HG03159 (cell line): Measurements from ENCODE around the gene RBPJ.
A peak's percentile ranks its signal among the peaks of the same experiment; 100 is the strongest.
"Not testable (repeated sequence)": the region's sequence is repeated elsewhere in the genome, so short reads cannot be mapped to it uniquely, and the experiment has no call there.

Experiments
- ATAC-seq: cut with Tn5 transposase; IDR thresholded peaks from one replicate; pipeline ENCODE4 v1.9.1; 2021; ENCODE audit warnings: mild to moderate bottlenecking, moderate library complexity; ENCODE audit not compliant: unreplicated experiment

RBPJ gene

GRCh38 chr4:26369132-26369531 lies 48.3 kb downstream of the RBPJ start:
- ATAC-seq = no peak

- no peak for ATAC-seq
Measured at GRCh38 chr4:26369581-26369980, 48.8 kb downstream of the RBPJ start.

- no peak for ATAC-seq
Measured at GRCh38 chr4:26372076-26372475, 51.3 kb downstream of the RBPJ start.

GRCh38 chr4:26372525-26373172 lies 51.8 kb downstream of the RBPJ start:
- ATAC-seq = peak; percentile 85

- no peak for ATAC-seq
Measured at GRCh38 chr4:26375551-26375950, 54.7 kb downstream of the RBPJ start.

- ATAC-seq = no peak
Measured at GRCh38 chr4:26377328-26378311, 56.8 kb downstream of the RBPJ start.

- no peak for ATAC-seq
Measured at GRCh38 chr4:26379837-26380236, 59.0 kb downstream of the RBPJ start.

- ATAC-seq = no peak
Measured at GRCh38 chr4:26380740-26381139, 59.9 kb downstream of the RBPJ start.

GRCh38 chr4:26384380-26385057 lies 63.7 kb downstream of the RBPJ start:
- no peak for ATAC-seq

- ATAC-seq = no peak
Measured at GRCh38 chr4:26385690-26386089, 64.9 kb downstream of the RBPJ start.

GRCh38 chr4:26386386-26386785 lies 65.6 kb downstream of the RBPJ start:
- ATAC-seq = no peak

GRCh38 chr4:26388671-26389070 lies 67.9 kb downstream of the RBPJ start:
- ATAC-seq = no peak

- no peak for ATAC-seq
Measured at GRCh38 chr4:26397086-26397485, 76.3 kb downstream of the RBPJ start.

- ATAC-seq = no peak
Measured at GRCh38 chr4:26400132-26400531, 79.3 kb downstream of the RBPJ start.

- not testable (repeated sequence) for ATAC-seq
Measured at GRCh38 chr4:26402017-26402416, 81.2 kb downstream of the RBPJ start.

GRCh38 chr4:26402458-26402857 lies 81.6 kb downstream of the RBPJ start:
- ATAC-seq = peak; percentile 68

GRCh38 chr4:26404743-26405206 lies 84.0 kb downstream of the RBPJ start:
- ATAC-seq = no peak

GRCh38 chr4:26406346-26406975 lies 85.6 kb downstream of the RBPJ start:
- ATAC-seq = no peak

GRCh38 chr4:26407476-26407875 lies 86.7 kb downstream of the RBPJ start:
- ATAC-seq = no peak

GRCh38 chr4:26410385-26411293 lies 89.8 kb downstream of the RBPJ start:
- peak; percentile 64 for ATAC-seq
